H1 (cell line): ENCODE results near the gene CRB2. TPM values are rescaled to one million over a fixed set of nuclear protein-coding genes. Genes with fewer than 3 reads are reported as not detected.

Source experiments
- E2F6 ChIP-seq: IDR thresholded peaks from 2 replicates; pipeline ENCODE4 v1.6.1; 2012; ENCODE audit warnings: inconsistent platforms
- GABPA ChIP-seq: IDR thresholded peaks from 2 replicates; pipeline ENCODE4 v1.6.1; 2011; ENCODE audit warnings: mild to moderate bottlenecking, low read length, moderate library complexity, borderline replicate concordance; ENCODE audit not compliant: insufficient read depth
- RNF2 ChIP-seq: fragments of 200-900, 300-1000 bp; sonication (generic); IDR thresholded peaks from 2 replicates; pipeline ENCODE4 v1.7.1; 2016; ENCODE audit warnings: borderline replicate concordance, low read depth, mild to moderate bottlenecking, antibody characterized with exemption, low read length; ENCODE audit not compliant: poor library complexity, severe bottlenecking; ENCODE audit errors: missing control alignments
- RXRA ChIP-seq: IDR thresholded peaks from 2 replicates; pipeline ENCODE4 v1.6.1; 2011; ENCODE audit warnings: low read depth, mild to moderate bottlenecking, low read length, moderate library complexity; ENCODE audit not compliant: insufficient read depth
- SIN3A ChIP-seq, 2 experiments: IDR thresholded peaks in 1 of 2; conservative IDR thresholded peaks in 1 of 2; 2 replicates each; pipeline ENCODE4 v1.6.1; 2011 to 2012; ENCODE audit warnings: low read length in 2 of 2, improper control_type of control experiment in 1 of 2, low read depth in 1 of 2, mild to moderate bottlenecking in 1 of 2
- YY1 ChIP-seq: IDR thresholded peaks from 2 replicates; pipeline ENCODE4 v1.6.1; 2011; ENCODE audit warnings: low read depth, mild to moderate bottlenecking, low read length
- polyA plus RNA-seq, 7 experiments: library from polyadenylated mRNA; depleted of rRNA in 3 of 7; stranded (reverse) in 5 of 7; unstranded in 2 of 7; fragments of >200 nt in 5 of 7; fragments of 200-250 nt in 2 of 7; gene quantifications; 1 replicate in 5 of 7; 2 replicates in 1 of 7; 4 replicates in 1 of 7; pipeline versions ENCODE4 v1.2.1 to v1.2.3, GENCODE V29; 2011 to 2013; ENCODE audit warnings: missing spikeins in 2 of 7, mixed read lengths in 2 of 7
- total RNA-seq: library from RNA; stranded (reverse); fragmentation: NEBNext Ultra II Directional; extraction: Animal tissue kit (Norgen Biotek cat#: 25700); gene quantifications from 2 replicates; pipeline ENCODE4 v1.2.1, GENCODE V29; 2021

Gene CRB2
- total and polyA plus RNA-seq, 2 of the 8 experiments (the other 6 are each of a cell fraction or from before 2014, with no cell fraction given), result 4.0 to 8.4 TPM

- TF ChIP-seq RNF2, result no peak
- TF ChIP-seq E2F6, result no peak
- TF ChIP-seq SIN3A (conservative IDR thresholded peaks at IDR 0.05 in 1 of 2, IDR thresholded peaks at IDR 0.05 in 1 of 2; ENCODE audit: low read depth in 1 of 2, low read length in 2 of 2), result no peak
- TF ChIP-seq YY1, result no peak
- TF ChIP-seq RXRA, result no peak
- no peak for TF ChIP-seq GABPA
Measured at GRCh38 chr9:123318202-123318601, 37.8 kb upstream of the CRB2 start (continued).
